ENCODE data around the gene ZDHHC14.

GRCh38 chr6:157571950-157572349, 191.0 kb downstream of the ZDHHC14 start:
- TF ChIP-seq KDM5A (IDR thresholded peaks at IDR 0.05; ENCODE audit: low read length): no peak
- no peak for TF ChIP-seq CBX8 (IDR thresholded peaks at IDR 0.05; ENCODE audit: borderline replicate concordance, low read depth, low read length)
- TF ChIP-seq ZNF274 (IDR thresholded peaks at IDR 0.05; ENCODE audit: borderline replicate concordance, extremely low read depth, low read length): no peak
- no peak for TF ChIP-seq RNF2 (IDR thresholded peaks at IDR 0.05; ENCODE audit: borderline replicate concordance, low read depth, low read length, missing control alignments, poor library complexity, severe bottlenecking)
- TF ChIP-seq CTCF (IDR thresholded peaks at IDR 0.05; ENCODE audit: control extremely low read depth in 1 of 3, insufficient read depth in 1 of 3, low read depth in 1 of 3, low read length in 3 of 3): no peak
- no peak for TF ChIP-seq CEBPB (IDR thresholded peaks at IDR 0.05; ENCODE audit: low read depth, low read length)
- TF ChIP-seq KDM1A (IDR thresholded peaks at IDR 0.05; ENCODE audit: borderline replicate concordance, low read length): no peak
